Osteoblast (primary cell): ENCODE results near the gene NME3. TPM values are rescaled to one million over a fixed set of nuclear protein-coding genes. Genes with fewer than 3 reads are reported as not detected.

Experiments used
- DNase-seq: peaks from one replicate; pipeline ENCODE4 v3.0.0; 2011; ENCODE audit warnings: low spot score, mixed read lengths; ENCODE audit not compliant: insufficient read length; ENCODE audit errors: missing footprints
- H2AFZ ChIP-seq: 2 replicates; pipeline ENCODE4 v1.6.0; 2011; ENCODE audit warnings: mild to moderate bottlenecking, low read length
- H3K27ac ChIP-seq: 2 replicates; pipeline ENCODE4 v1.5.1; 2011; ENCODE audit warnings: mild to moderate bottlenecking, low read depth, low read length, moderate library complexity
- H3K27me3 ChIP-seq: 2 replicates; pipeline ENCODE4 v1.6.0; 2012; ENCODE audit warnings: mild to moderate bottlenecking, control low read depth, inconsistent platforms, low read length, moderate library complexity; ENCODE audit not compliant: insufficient read depth
- H3K36me3 ChIP-seq: 2 replicates; pipeline ENCODE4 v1.5.1; 2011; ENCODE audit warnings: mild to moderate bottlenecking, low read length, control low read depth, moderate library complexity; ENCODE audit not compliant: insufficient read depth
- H3K4me1 ChIP-seq: 2 replicates; pipeline ENCODE4 v1.5.1; 2011; ENCODE audit warnings: mild to moderate bottlenecking, low read length, control low read depth, moderate library complexity; ENCODE audit not compliant: insufficient read depth
- H3K4me2 ChIP-seq: 2 replicates; pipeline ENCODE4 v1.6.0; 2011; ENCODE audit warnings: mild to moderate bottlenecking, low read length; ENCODE audit not compliant: insufficient read depth
- H3K4me3 ChIP-seq: fragments of 200-600 bp; sonication (generic); 3 replicates; pipeline ENCODE4 v1.5.1; 2012; ENCODE audit warnings: mild to moderate bottlenecking, low read length, inconsistent platforms; ENCODE audit not compliant: insufficient read depth
- H3K79me2 ChIP-seq: 2 replicates; pipeline ENCODE4 v1.6.0; 2012; ENCODE audit warnings: mild to moderate bottlenecking, low read length, control low read depth, inconsistent platforms; ENCODE audit not compliant: insufficient read depth
- H3K9me3 ChIP-seq: 2 replicates; pipeline ENCODE4 v1.5.1; 2011; ENCODE audit warnings: low read depth, low read length, control low read depth
- H4K20me1 ChIP-seq: 2 replicates; pipeline ENCODE4 v1.6.0; 2012; ENCODE audit warnings: mild to moderate bottlenecking, low read length, control low read depth; ENCODE audit not compliant: insufficient read depth
- CTCF ChIP-seq: IDR thresholded peaks from 2 replicates; pipeline ENCODE4 v1.5.1; 2011; ENCODE audit warnings: mild to moderate bottlenecking, low read depth, low read length, moderate library complexity; ENCODE audit errors: extremely low read depth
- total RNA-seq: library from RNA; depleted of rRNA; stranded (reverse); fragments of >200 nt; gene quantifications from 2 replicates; pipeline ENCODE4 v1.2.3, GENCODE V29; 2012

The NME3 gene
- total RNA-seq, 1 donor, result 55.4 TPM

DNA sequence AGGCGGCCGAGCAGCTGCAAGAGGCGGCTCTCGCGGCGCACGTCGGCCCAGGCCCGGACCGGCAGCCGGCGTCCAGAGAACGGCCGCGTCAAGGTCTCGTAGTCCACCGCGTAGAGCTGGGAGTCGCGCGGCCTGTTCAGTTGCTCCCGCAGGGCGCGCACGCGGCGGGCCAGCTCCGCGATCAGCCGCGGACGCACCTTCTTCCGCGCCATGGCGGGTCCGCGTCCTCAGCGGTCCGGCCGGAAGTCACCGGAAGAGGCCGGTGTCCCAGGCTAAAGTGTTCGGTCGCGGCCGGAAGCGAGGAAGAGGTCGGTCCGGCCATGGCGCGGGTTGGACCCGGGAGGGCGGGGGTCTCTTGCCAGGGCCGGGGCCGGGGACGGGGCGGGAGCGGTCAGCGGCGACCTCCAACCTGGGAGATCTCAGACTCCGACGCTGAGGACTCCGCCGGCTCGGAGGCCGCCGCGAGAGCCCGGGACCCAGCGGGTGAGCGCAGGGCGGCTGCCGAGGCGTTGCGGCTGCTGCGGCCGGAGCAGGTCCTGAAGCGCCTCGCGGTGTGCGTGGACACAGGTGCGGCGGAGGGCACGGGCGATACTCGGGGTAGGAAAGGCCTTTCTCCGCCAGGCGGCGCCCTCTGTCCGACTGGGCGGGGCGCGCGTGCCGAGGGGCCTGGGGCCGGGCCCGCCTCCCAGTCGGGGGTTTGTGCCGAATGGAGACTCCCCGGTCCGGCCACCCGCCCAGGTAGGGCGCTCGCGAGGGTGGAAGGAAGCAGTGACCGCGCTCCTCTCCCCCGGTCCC, 1.8 kb upstream of the NME3 start, which contains the start of gene MRPS34:
Gene MRPS34 (minus strand): TSS at position 227 of the 795 bp plus-strand sequence. CDS start 15 bp downstream, at position 212.
- DNase-seq, result peak; percentile 99
- peaks cover 30% of the 10 kb centered on the region for H3K36me3 ChIP-seq
- H2AFZ ChIP-seq, result peak within 1 kb of the TSS; percentile 47
- peak within 1 kb of the TSS; percentile 88 for H3K4me3 ChIP-seq
- H3K27ac ChIP-seq, result peak within 1 kb of the TSS; percentile 65
- peaks cover 27% of the 10 kb centered on the region for H3K4me1 ChIP-seq
- TF ChIP-seq CTCF, result peak; percentile 57
- H3K27me3 ChIP-seq, result no peaks in the 10 kb centered on the region
- H3K9me3 ChIP-seq, result no peaks in the 10 kb centered on the region
- peaks cover 36% of the 10 kb centered on the region for H4K20me1 ChIP-seq
- peak within 1 kb of the TSS; percentile 97 for H3K4me2 ChIP-seq
- peaks cover 43% of the 10 kb centered on the region for H3K79me2 ChIP-seq

DNA sequence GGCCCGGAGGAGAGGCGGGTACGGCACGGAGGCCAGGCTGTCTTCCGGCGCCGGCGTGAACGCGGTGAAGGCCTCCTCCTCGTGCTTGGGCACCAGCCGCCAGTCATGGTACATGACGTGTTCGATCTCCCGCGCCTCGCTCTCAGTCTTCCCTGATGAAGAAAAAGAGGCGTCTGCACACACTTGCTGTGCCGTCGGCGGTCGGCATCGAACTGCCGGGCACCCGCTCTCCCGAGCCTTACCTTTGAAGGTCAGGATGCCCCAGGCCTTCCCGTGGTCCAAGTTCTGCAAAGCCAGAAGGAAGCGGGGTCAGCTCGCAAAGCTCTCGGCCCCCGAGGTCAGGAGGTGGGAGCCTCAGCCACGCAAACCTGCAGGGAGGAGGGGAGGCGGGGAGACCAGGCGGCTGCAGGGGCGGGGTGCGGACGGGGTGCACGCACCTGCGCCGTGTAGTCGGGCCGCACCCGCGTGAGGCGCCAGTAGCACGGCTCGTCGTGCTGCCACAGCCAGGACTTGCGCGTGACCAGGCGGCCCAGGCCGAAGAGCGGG, 1.1 kb upstream of the NME3 start, which contains the start of gene EME2:
Gene EME2 (plus strand): TSS at position 449 of the 546 bp plus-strand sequence. CDS start 418 bp downstream, outside the sequence.
- Histone ChIP-seq H3K4me2 (peak within 1 kb of the TSS; percentile 97), H3K36me3 (peaks cover 27% of the 10 kb centered on the region), H3K9me3 (no peaks in the 10 kb centered on the region), H3K79me2 (peaks cover 43% of the 10 kb centered on the region), H3K27me3 (no peaks in the 10 kb centered on the region), H3K27ac (peak within 1 kb of the TSS; percentile 65), H3K4me1 (peaks cover 27% of the 10 kb centered on the region), H2AFZ (peak within 1 kb of the TSS; percentile 47), H3K4me3 (peak within 1 kb of the TSS; percentile 88), H4K20me1 (peaks cover 36% of the 10 kb centered on the region)
- TF ChIP-seq CTCF, result no peak
- no peak for DNase-seq

DNA sequence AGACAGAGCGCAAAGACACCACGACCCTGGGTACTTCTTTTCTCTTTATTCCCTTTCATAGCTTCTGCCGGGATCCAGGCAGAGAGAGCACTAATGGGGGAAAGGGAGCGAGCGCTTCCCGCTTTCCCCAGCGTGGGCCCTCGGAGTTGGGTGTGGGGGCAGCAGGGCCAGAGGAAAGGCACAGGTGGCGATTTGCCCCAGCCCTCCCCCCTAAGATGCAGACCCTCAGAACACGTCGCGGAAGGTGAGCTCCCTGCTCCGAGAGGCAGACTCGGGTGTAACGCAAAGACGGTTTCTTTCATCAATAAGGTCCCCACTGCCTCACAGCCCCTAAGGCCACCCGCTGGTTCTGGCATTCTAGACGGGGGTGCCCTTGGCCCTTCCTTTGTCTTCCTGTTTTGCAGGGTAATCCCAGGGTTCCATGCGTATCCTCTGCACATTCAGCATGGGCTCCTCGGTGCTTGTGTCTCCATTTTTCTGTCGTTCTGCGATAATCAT, 570 bp upstream of the NME3 start:
- DNase-seq, result no peak
- Histone ChIP-seq H3K9me3 (no peaks in the 10 kb centered on the region), H3K27ac (peak overlapping the region; percentile 58), H3K27me3 (no peaks in the 10 kb centered on the region), H3K4me2 (peak overlapping the region; percentile 97), H2AFZ (no peak overlapping the region), H3K4me1 (peaks cover 27% of the 10 kb centered on the region), H4K20me1 (peaks cover 31% of the 10 kb centered on the region), H3K36me3 (peaks cover 24% of the 10 kb centered on the region), H3K79me2 (peaks cover 43% of the 10 kb centered on the region), H3K4me3 (peak overlapping the region; percentile 88)
- no peak for TF ChIP-seq CTCF
